ENCODE data around the gene FTCDNL1.

DNA sequence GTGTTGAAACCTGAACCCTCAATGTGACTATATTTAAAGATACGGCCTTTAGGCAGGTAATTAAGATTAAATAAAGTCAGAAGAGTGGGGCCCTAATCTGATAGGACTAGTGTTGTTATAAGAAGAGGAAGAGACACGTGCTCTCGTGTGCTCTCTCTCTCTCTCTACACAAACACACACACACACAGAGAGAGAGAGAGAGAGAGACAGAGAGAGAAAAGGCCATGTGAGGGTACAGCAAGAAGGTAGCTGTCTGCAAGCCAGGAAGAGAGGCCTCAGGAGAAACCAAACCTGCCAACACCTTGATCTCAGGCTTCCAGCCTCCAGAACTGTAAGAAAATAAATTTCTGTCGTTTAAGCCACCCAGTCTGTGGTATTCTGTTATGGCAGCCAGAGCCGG, 106.7 kb downstream of the FTCDNL1 start:
- TF ChIP-seq GATA2 (IDR thresholded peaks at IDR 0.05; ENCODE audit: low read depth, low read length), result no peak
- TF ChIP-seq GATA3 (IDR thresholded peaks at IDR 0.05; ENCODE audit: low read depth, low read length), result no peak
